GM21447 (cell line): ENCODE data around the gene CTSZ.
"Not testable (repeated sequence)": the region's sequence is repeated elsewhere in the genome, so short reads cannot be mapped to it uniquely, and the experiment has no call there.

Experiments used
- ATAC-seq: cut with Tn5 transposase; IDR thresholded peaks from one replicate; pipeline ENCODE4 v1.9.1; 2021; ENCODE audit not compliant: unreplicated experiment

CTSZ gene

GRCh38 chr20:58950603-58951002 lies 56.5 kb downstream of the CTSZ start:
- ATAC-seq, result no peak

- ATAC-seq, result not testable (repeated sequence)
Measured at GRCh38 chr20:58947797-58948388, 59.2 kb downstream of the CTSZ start.

- no peak for ATAC-seq
Measured at GRCh38 chr20:58945965-58946631, 61.0 kb downstream of the CTSZ start.
